Stimulated activated CD8-positive, alpha-beta memory T cell treated with anti-CD3 and anti-CD28 coated beads, Interleukin-7, amount 100 ng/mL, for 4 hours (primary cell): Measurements from ENCODE around the gene ERBB4.
"Not testable (repeated sequence)": the region's sequence is repeated elsewhere in the genome, so short reads cannot be mapped to it uniquely, and the experiment has no call there.

Source experiments
- DNase-seq, 2 donors: peaks; one replicate each; pipeline ENCODE4 v3.0.0-alpha.2; 2020; ENCODE audit warnings: low read depth in 2 of 2

The ERBB4 gene

DNA sequence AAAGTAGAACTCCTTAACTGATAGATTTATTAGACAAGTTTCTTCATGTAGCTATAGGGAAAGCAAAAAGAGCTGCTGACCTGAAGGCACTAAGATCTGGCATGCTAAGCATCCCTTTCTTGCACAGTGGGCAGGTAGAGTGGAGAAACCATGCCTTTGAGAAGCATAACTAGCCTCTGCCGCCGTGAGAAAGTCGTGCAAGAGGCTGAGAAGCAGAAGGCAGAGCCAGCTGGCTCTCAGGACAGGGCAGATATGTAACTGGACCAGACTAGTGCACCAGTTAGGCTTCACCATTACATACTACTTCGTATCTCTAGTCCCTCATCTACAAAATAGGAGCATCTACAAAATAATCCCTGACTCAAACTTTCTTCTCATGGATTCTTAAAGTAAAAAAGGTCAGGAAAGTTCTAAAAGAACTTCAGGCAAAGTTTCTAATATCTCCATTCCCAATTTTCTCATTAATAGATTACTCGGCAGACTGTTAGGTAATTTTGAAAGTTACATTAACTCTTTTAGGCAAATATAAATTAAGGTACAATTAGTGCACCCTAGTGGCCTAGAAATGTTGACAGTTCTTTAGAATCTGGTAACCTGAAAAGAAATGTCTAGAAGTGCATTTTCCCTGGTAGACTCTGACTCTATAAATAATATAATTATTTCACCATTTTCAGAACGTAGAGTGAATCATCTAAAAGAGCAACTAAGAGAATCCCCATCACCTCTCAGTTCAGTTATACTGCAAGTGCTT lies 10.3 kb downstream of the ERBB4 start:
- DNase-seq, result no peak

DNA sequence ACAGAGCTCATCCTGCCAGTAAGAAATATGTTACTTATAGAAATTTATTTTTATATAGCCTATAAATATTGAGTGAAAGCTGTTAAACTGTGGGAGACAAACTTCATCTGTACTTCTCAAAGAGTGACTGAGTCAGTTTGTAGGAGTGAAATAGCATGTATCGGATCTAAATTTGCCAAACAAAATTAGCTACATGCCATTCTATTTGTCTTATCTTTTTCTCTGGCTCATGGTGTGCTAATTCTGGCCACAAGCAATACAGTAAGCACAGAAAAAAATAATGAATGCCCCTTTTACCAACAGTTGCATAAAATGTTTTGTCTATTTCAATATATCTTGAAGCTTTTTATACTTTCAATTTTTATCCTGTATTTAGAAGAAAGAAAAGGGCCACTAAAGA lies 12.5 kb downstream of the ERBB4 start:
- DNase-seq, result no peak

DNA sequence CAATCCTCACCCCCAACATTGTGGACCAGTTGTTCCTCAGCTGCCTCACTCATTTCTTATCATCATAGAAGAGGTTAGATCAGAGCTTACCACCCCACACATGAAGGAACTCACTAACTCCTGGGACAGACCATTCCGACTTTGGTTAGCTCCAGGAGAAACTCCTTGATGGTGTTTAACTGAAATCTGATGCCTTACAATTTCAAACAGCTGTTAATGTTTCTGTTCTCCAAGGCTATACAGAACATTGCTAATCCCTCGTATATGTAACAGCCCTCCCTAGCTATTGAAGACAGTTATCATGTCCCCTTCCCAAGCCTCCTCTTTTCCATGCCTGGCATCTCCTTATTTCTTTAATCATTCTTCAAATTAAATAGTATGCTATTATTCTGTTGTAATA lies 14.8 kb downstream of the ERBB4 start:
- DNase-seq, result no peak

DNA sequence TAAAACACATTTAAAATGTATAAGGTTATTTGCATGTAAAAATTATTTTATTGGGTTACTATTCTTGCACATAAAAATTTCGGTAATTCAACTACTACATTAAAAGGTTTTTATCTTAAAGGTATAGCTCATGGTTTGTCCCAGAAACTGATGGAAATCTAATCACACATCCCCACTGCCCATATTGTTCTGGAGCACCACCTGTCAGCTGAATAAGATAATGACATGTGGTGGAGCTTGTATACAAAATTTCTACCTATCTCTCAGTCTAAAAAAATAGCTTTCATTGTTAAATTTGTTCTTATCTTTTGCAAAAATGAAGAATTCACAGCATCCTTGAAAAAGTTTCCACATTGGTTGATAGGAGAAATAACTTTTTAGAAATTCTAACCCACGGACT lies 18.3 kb downstream of the ERBB4 start:
- no peak for DNase-seq

DNA sequence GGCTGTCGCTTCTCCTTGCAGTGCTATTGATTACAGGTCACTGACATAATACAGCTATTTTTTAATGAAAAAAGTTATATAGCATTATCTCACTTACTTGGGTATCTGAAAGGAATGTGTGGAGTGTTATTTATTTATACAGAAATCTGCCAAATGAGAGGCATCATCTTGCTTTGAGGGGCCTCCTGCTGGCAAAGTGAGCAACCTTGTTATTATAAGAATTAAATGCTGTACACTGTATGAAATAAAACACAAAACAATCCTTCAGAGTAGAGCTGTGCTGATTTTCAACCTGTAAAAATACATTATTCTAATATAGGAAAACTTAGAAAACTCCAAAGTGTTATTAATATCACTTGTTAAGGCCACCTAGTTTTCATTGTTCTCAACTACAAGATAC lies 20.9 kb downstream of the ERBB4 start:
- DNase-seq, result no peak

DNA sequence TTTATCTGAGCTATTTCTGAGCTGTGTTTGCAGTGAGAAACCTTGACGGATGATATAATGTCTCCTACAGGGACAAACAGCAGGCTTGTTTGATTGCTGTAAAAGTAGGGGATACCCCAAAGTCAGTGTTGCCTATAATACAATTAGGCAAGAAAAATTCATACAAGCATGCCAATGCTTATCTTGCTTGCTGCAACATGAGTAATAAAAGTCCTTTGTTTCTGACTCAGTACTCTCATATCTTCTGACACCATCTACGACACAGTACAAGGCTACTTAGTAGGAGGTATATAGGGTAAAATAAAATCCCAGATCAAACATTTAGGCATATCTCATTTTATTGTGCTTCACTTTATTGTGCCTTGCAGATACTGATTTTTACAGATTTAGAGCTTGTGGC lies 33.0 kb downstream of the ERBB4 start:
- no peak for DNase-seq

DNA sequence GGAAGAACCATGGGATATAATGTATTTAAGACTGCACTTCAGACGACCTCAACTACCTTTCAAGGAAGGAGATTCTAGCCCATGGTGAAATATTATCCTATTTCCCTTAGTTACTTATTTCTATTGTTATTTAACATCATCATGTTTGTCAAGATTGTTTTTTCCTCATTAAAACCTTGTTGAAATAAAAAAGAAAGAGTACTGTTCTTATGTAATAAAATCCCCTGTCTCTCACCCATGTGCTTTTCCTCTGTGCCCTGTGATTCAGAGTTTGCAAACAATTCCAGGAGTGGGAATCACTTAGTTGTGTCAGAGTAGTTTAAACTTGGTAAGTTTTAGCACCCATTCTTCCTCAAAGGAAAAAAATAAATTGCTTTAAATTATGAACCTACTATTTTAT lies 43.6 kb downstream of the ERBB4 start:
- no peak for DNase-seq

DNA sequence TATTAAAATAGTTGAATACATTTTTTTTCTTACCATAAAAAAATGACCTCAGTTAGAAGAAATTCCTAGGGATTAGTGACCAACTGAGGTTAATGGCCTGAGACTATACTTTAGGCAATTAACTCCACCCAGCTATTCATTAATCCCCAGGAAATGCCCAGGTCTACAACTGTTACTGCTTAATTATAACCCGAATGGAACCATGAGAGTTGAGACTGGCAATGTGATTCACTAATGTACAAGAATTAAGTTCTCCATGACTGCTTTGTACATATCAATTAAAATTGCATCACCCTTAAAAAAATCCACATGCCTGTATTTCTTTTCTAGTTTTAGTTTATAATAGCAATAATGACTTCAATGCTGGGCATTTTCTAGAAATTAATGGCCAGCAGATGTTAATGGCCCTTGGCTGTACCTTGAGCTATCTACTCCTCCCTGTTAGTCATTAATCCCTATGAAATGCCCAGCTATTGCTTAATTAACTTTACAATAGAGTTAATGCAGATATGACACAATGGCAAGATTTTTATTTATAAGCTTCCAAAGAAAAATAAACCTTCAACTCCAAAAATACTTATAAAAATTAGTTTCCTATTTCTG lies 44.1 kb downstream of the ERBB4 start:
- DNase-seq, result no peak

DNA sequence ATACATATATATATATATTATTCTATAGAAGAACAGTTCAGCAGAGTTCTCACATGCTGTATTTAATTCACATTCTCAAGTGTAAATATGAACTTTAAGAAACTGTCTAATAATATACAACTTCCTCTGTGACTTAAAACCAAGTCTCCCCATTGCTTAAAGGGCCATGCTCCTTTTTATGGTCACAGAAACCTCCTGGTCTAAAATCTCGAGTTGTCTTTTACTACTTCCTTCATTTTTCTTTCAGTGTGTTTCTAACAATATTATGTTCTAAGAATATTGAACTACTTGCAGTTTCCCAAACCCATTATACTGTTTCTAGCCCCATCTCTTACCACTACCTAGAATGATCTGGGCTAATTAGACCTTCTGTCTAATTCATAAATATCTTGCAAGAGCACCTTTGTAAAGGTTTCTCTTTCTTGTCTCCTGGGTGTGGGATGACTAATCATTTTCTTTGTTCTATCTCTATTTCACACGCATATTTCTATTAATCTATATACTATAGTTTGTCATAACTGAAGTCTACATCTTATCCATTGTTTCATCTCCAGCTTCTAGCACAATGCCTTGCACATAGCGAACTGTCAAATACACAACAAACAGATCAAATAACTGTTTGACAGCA lies 48.8 kb downstream of the ERBB4 start:
- no peak for DNase-seq

DNA sequence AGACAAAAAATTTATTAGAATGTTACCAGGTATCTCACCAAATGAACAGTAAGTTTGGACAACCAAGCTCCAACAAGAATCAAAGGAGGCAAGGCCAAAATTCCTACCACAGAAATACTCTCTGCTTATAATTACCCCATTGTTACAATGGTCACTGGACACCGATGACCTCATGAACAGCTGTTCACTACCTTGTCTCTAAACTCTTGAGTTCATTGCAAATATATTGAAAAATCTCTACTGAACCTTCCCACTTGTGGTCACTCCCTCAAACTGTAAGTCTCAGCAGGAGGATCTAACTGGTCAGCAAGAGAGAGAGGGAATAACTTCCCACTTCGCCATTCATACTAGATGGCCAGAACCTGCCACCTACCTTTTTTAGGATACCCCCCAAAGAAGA lies 50.0 kb downstream of the ERBB4 start:
- DNase-seq, result no peak

DNA sequence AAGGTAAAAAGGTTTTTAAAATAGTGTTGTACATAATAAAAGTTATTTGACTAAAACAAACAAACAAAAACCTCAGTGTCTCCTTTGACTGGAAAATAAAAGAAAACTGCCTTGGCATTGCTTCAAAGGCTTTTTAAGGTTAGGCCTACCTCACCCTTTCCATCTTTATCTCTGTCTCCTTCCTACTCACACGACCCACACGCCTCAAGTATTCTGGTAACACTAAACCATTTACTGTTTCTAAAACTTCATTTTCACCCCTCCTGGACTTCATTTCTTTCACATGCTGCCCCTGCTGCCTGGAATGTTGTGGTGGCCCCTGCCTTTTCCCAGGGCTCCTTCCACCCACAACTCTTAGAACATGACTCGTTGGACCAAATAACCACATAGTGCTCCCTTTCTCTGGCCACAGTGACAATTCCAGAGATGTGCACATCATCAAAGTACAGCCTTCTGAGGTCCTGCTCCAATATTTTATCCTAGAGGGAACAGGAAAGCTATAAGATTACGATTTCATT lies 54.0 kb downstream of the ERBB4 start:
- DNase-seq, result no peak

DNA sequence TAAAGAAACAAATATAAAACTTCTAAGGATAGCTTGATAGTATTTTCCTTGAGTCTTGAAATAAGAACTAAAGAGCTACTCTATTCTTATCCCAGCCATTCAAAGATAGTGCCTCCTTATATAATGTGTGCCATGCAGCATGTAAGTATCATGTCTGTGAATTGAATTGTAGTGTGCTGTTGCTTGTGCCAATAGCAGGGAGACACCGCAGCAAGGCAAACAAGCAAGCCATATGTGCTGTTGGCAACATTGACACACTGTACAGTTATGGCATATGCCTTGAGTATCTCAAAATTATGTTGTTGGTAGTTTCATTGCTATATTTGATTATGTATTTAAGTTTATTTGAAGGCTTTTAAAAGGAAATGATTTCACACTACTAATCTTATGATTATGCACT lies 58.2 kb downstream of the ERBB4 start:
- no peak for DNase-seq

DNA sequence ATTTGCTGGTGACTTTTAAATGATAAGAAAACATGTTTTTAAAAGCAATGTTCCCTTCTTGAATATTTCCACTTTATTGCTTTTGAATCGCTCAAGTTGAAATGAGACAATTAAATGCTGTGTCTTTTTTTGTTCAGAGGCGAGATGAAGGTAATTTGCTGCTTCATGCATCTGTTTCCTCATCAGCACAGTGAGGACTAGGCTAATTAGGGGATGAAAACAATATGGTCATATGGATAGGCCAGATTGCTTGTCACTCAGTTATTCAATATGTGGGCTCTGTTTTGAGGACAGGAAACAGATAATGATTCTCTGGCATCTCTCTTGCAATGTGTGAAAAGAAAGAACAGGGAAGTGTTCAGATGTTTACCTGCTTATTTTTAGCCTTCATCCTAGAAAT lies 61.0 kb downstream of the ERBB4 start:
- DNase-seq, result no peak

DNA sequence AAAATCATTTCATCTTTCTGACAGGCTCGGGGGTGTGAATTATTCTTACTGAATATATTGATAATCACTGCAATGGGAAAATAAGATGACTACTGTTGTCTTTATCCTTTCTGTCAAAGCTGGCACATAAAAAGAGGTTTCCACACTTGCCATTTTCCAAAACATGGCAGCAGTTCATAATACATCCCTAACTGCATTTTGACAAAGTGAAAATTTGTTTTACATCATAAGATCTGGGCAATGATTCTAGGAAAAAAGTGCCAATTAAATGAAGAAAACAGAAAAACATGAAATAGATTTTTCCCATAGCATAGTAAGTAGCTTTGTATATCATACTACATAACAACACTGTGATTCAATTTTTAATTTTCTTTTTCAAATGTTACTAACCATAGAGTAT lies 65.4 kb downstream of the ERBB4 start:
- DNase-seq, result no peak

DNA sequence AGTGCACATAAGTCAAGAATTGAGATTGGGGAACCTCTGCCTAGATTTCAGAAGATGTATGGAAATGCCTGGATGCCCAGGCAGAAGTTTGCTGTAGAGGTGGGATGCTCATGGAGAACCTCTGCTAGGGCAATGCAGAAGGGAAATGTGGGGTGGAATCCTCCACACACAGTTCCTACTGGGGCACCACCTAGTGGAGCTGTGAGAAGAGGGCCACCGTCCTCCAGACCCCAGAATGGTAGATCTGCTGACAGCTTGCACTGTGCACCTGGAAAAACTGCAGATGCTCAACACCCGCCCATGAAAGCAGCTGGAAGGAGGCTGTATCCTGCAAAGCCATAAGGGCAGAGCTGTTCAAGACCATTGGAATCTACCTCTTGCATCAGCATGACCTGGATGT lies 71.1 kb downstream of the ERBB4 start:
- not testable (repeated sequence) for DNase-seq

DNA sequence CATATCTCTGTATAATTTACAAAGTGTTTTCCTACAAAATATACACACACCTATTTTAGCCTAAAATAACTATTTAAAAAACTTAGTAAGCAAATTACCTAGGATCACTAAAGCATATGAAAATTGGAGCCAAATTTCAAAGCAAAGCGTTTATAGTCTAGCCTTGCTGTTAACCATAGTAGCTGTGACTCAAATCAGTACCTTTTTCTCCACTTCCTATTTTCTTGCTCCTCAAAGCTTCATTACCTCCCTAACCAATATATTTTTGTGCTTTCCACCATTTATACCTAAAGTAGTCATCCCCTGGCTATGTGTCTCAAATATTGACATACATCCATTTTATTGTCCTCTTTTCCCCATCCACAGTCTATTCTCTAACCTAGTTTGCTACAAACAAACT lies 73.1 kb downstream of the ERBB4 start:
- DNase-seq, result no peak

DNA sequence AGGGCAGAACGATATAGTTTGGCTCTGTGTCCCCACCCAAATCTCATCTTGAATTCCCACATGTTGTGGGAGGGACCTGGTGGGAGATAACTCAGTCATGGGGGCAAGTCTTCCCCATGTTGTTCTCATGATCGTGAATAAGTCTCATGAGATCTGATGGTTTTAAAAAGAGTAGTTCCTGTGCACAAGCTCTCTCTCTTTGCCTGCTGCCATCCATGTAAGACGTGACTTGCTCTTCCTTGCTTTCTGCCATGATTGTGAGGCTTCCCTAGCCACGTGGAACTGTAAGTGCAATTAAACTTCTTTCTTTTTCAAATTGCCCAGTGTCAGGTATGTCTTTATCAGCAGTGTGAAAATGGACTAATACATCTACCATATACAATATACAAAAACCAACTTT lies 76.9 kb downstream of the ERBB4 start:
- DNase-seq, result not testable (repeated sequence)

DNA sequence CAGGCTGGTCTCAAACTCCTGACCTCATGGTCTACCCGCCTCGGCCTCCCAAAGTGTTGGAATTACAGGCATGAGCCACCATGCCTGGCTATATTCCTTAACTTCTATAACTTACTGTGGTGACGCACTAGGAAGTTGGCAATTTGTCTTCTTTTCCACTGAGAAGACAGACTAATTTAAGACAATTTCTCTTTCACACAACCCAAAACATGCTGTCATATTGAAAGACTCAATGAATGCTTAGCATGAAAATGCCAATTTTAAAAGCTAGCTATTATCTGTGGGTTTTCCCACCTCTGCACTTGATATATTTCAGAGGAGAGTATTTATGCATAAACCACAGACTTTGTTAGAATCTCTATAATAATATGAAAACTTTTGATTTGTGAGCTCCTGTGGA lies 84.5 kb downstream of the ERBB4 start:
- DNase-seq, result no peak

DNA sequence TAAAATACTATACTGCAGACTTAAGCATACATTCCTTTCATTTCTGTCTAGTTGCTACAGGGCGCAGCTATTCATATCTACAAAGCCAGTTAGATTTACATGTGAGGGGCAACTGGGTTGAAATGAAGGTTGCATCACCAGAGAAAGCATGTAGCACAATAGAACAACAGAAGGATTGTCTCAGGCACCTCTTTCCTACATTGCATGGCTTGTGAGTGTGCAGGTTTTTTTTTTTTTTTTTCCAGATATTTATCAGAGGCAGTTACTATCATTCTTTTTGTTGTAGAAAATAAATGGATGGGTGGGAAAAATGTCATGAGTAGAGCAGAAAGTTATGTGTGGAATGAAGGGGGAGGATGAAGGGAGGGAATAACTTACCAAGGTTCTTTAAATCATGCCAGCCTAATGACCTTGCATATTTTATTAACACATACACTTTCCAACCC lies 86.8 kb downstream of the ERBB4 start:
- no peak for DNase-seq

DNA sequence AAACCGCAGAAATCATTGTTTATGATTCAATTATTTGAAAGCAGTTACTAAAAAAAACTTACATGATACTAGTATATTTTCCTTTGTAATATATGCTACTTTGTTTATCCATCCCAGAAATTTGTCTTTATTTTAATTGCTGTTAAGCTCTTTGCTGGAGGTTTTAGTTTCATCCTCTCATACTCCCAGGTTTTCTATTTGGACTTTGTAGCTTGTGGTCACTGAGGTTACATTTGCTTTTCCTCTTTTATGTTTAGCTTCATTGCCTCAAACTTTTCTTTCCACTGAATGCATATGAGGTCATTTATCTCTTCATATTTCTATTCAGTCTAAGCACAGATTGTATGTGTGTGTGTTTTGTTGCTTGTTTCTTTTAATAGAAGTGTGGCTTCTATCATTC lies 89.9 kb downstream of the ERBB4 start:
- DNase-seq, result no peak

DNA sequence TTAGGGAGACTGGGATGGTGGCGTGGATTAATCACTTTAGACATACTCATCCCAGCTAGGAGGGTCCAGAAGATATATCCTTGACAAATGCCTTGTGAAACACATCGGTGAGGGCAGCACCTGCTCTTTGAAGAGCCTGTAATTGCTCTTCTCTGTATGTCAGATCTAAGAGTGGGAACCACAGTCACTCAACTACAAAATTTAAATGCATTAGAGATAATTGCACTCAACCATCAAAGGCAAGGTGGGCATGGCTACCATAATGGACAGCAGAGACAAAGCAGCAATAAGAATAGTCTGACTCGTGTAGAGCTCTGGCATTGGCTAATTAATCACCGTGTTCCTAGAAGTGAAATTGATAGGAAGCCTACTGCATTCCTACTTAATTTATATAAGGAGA lies 96.8 kb downstream of the ERBB4 start:
- DNase-seq, result no peak

DNA sequence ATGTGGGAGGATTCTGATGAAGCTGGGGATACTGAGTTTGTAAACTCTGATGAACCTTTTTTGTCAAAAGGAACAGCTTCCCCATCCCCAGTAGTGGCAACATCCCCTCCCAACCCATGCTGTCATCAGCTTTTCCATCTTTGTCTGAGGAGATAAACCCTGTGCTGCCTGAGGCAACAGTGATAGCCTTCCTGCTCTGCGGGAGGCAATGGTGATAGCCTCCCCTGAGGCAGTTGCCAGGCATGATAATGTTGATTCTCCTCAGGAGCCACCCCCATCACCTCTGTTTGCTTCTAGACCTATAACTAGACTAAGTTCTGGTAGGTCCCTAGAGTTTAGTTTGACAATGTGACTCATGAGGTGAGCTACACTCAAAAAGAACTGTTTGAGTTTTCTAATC lies 97.5 kb downstream of the ERBB4 start:
- no peak for DNase-seq
